WTC11 (cell line): Measurements from ENCODE around the gene OR51T1. TPM values are rescaled to one million over a fixed set of nuclear protein-coding genes. Genes with fewer than 3 reads are reported as not detected.

Experiments
- AFF4 ChIP-seq: sonication (generic); formaldehyde crosslinking; IDR thresholded peaks from 2 replicates; pipeline ENCODE4 v1.8.1; 2023; ENCODE audit warnings: mild to moderate bottlenecking, missing genetic modification reagents, borderline replicate concordance
- ARID4B ChIP-seq: sonication (generic); formaldehyde crosslinking; IDR thresholded peaks from 2 replicates; pipeline ENCODE4 v1.8.0; 2023; ENCODE audit warnings: missing genetic modification reagents, mild to moderate bottlenecking, borderline replicate concordance
- FOXJ3 ChIP-seq: sonication (generic); formaldehyde crosslinking; IDR thresholded peaks from 2 replicates; pipeline ENCODE4 v1.9.0; 2021; ENCODE audit warnings: missing genetic modification reagents, mild to moderate bottlenecking, borderline replicate concordance
- RORB ChIP-seq: fragments of 250-450 bp; sonication (Bioruptor Pico); IDR thresholded peaks from 2 replicates; pipeline ENCODE4 v1.9.0; 2021; ENCODE audit warnings: mild to moderate bottlenecking
- SP1 ChIP-seq: sonication (generic); formaldehyde crosslinking; conservative IDR thresholded peaks from 2 replicates; pipeline ENCODE4 v1.8.1; 2022; ENCODE audit warnings: missing genetic modification reagents
- TP53 ChIP-seq: sonication (generic); formaldehyde crosslinking; IDR thresholded peaks from 2 replicates; pipeline ENCODE4 v1.8.1; 2023; ENCODE audit warnings: mild to moderate bottlenecking, missing genetic modification reagents
- ZNF512 ChIP-seq: sonication (generic); formaldehyde crosslinking; IDR thresholded peaks from 2 replicates; pipeline ENCODE4 v1.8.1; 2022; ENCODE audit warnings: missing genetic modification reagents, borderline replicate concordance
- total RNA-seq: library from RNA; stranded (reverse); gene quantifications from 3 replicates; pipeline ENCODE4 v1.2.3, GENCODE V29; 2021

OR51T1 gene
- total RNA-seq, 1 experiment from 2014 or later, result not detected

- no peak for TF ChIP-seq ZNF512 (CRISPR knock-in tag)
- no peak for TF ChIP-seq RORB (CRISPR knock-in tag)
- no peak for TF ChIP-seq AFF4 (CRISPR knock-in tag)
- TF ChIP-seq ARID4B (CRISPR knock-in tag), result no peak
- TF ChIP-seq SP1 (CRISPR knock-in tag), result no peak
- TF ChIP-seq TP53, result no peak
- TF ChIP-seq FOXJ3 (CRISPR knock-in tag), result no peak
Observed at GRCh38 chr11:4926608-4927007, 44.9 kb downstream of the OR51T1 start (continued).

Other genes starting within 250 kb of the OR51T1 start
- not detected in 3 replicates for gene OR51D1, start 244.4 kb upstream of the OR51T1 start, total RNA-seq
- gene OR51E1, start 237.9 kb upstream of the OR51T1 start, total RNA-seq, result not detected in 3 replicates
- not detected in 3 replicates for gene OR51E2, start 184.0 kb upstream of the OR51T1 start, total RNA-seq
- gene MMP26, start 177.1 kb upstream of the OR51T1 start, total RNA-seq, result not detected in 3 replicates
- not detected in 3 replicates for gene OR51F1, start 112.0 kb upstream of the OR51T1 start, total RNA-seq
- not detected in 3 replicates for gene OR52R1, start 77.5 kb upstream of the OR51T1 start, total RNA-seq
- gene OR51F2, start 60.6 kb upstream of the OR51T1 start, total RNA-seq, result not detected in 3 replicates
- not detected in 3 replicates for gene OR51S1, start 32.7 kb upstream of the OR51T1 start, total RNA-seq
- gene OR51A7, start 21.9 kb downstream of the OR51T1 start, total RNA-seq, result not detected in 3 replicates
- not detected in 3 replicates for gene OR51G2, start 37.5 kb downstream of the OR51T1 start, total RNA-seq
- not detected in 3 replicates for gene OR51G1, start 42.4 kb downstream of the OR51T1 start, total RNA-seq
- not detected in 3 replicates for gene OR51A4, start 65.7 kb downstream of the OR51T1 start, total RNA-seq
- not detected in 3 replicates for gene OR51A2, start 73.8 kb downstream of the OR51T1 start, total RNA-seq
- not detected in 3 replicates for gene OR51L1, start 113.0 kb downstream of the OR51T1 start, total RNA-seq
- not detected in 3 replicates for gene OR52J3, start 164.6 kb downstream of the OR51T1 start, total RNA-seq
- gene OR52E2, start 177.7 kb downstream of the OR51T1 start, total RNA-seq, result not detected in 3 replicates
- not detected in 3 replicates for gene OR52E1, start 187.7 kb downstream of the OR51T1 start, total RNA-seq